Vagina (tissue), 2 donors: ENCODE data around the gene CYP3A5.

ENCODE experiments used
- CTCF ChIP-seq, 3 experiments: fragments of 450-650 bp in 2 of 3; fragments of 200-600 bp in 1 of 3; sonication (generic) in 1 of 3; IDR thresholded peaks; one replicate each; pipeline ENCODE4 v1.5.1; 2017 to 2019; ENCODE audit warnings: antibody characterized with exemption in 3 of 3, mild to moderate bottlenecking in 2 of 3, moderate library complexity in 2 of 3
- POLR2A ChIP-seq, 2 donors: fragments of 450-650 bp; IDR thresholded peaks; one replicate each; pipeline ENCODE4 v1.6.1; 2017; ENCODE audit warnings: antibody characterized with exemption in 2 of 2, mild to moderate bottlenecking in 2 of 2, moderate library complexity in 2 of 2

- TF ChIP-seq CTCF (IDR thresholded peaks at IDR 0.05) (no peak), POLR2A (IDR thresholded peaks at IDR 0.05) (no peak)
Observed at GRCh38 chr7:99648843-99649242, 31.0 kb downstream of the CYP3A5 start.
